ENCODE results near the gene GFOD1. TPM values are rescaled to one million over a fixed set of nuclear protein-coding genes. Genes with fewer than 3 reads are reported as not detected.
"Not testable (repeated sequence)": the region's sequence is repeated elsewhere in the genome, so short reads cannot be mapped to it uniquely, and the experiment has no call there.

The GFOD1 gene
- total RNA-seq, 1 donor from 2014 or later: 10.2 TPM

DNA sequence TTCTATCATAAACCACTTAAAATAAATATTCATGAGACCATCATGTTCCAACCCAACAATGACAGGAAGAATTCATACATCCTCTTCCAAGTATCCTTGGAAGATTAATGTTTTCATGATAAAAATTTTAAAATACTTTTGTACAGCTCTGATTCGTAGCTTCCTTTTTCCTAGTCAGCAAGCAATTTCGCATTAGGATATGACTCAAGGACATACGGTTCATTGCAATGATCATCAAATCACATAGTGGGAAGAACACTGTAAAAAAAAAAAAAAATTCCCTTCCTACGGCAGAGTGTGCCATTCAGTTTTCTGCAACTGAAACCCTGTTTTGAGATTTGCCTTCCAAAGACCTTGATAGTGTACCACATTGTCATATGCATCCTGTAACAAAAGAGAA, 35.3 kb upstream of the GFOD1 start:
- intact Hi-C loops (cut with micrococcal nuclease): no loop called here
- Mint-ChIP-seq H3K27ac (no peak overlapping the region), H3K27me3 (no peaks in the 10 kb centered on the region), H3K4me1 (peaks cover 4% of the 10 kb centered on the region), H3K9me3 (no peaks in the 10 kb centered on the region), H3K4me3 (no peak overlapping the region), H3K36me3 (ENCODE audit: low read depth) (no peaks in the 10 kb centered on the region)
- no peak for DNase-seq

DNA sequence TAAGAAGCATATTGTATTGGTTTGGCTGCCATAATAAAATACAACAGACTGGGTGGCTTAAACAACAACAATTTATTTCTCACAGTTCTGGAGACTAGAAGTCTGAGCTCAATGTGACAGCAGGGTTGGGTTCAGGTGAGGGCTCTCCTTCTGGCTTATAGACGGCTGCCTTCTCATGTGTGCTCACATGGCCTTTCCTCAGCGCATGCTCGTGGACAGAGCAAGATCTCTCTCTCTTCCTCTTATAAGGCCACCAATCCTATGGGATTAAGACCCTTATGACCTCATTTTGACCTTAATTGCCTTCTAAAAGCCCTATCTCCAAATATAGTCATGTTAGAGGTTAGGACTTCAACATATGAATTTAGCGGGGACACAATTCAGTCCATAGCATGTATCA, 32.4 kb upstream of the GFOD1 start:
- no peak for DNase-seq
- Mint-ChIP-seq H3K27me3 (peaks cover 6% of the 10 kb centered on the region), H3K4me3 (no peak overlapping the region), H3K4me1 (no peaks in the 10 kb centered on the region), H3K9me3 (no peaks in the 10 kb centered on the region), H3K27ac (no peak overlapping the region), H3K36me3 (ENCODE audit: low read depth) (no peaks in the 10 kb centered on the region)
- intact Hi-C loops (cut with micrococcal nuclease): no loop called here

GRCh38 chr6:13517116-13517515, 29.7 kb upstream of the GFOD1 start:
- Mint-ChIP-seq H3K27me3 (peaks cover 8% of the 10 kb centered on the region), H3K4me3 (no peak overlapping the region), H3K36me3 (ENCODE audit: low read depth) (no peaks in the 10 kb centered on the region), H3K4me1 (no peaks in the 10 kb centered on the region), H3K9me3 (no peaks in the 10 kb centered on the region), H3K27ac (no peak overlapping the region)
- intact Hi-C loops (cut with micrococcal nuclease): no loop called here
- no peak for DNase-seq

- intact Hi-C loops (cut with micrococcal nuclease): no loop called here
- Mint-ChIP-seq H3K27ac (no peak overlapping the region), H3K9me3 (no peaks in the 10 kb centered on the region)
Observed at GRCh38 chr6:13515912-13516311, 28.5 kb upstream of the GFOD1 start.

GRCh38 chr6:13513626-13514502, 26.5 kb upstream of the GFOD1 start:
- H3K4me3 Mint-ChIP-seq: no peak overlapping the region
- H3K27ac Mint-ChIP-seq: no peak overlapping the region
- no peaks in the 10 kb centered on the region for H3K9me3 Mint-ChIP-seq
- H3K4me1 Mint-ChIP-seq: no peaks in the 10 kb centered on the region
- H3K36me3 Mint-ChIP-seq (ENCODE audit: low read depth): no peaks in the 10 kb centered on the region
- H3K27me3 Mint-ChIP-seq: peaks cover 14% of the 10 kb centered on the region
- intact Hi-C loops (cut with micrococcal nuclease): no loop called here
- no peak for DNase-seq

More at GRCh38 chr6:13515912-13516311, 28.5 kb upstream of the GFOD1 start:
- H3K4me1 Mint-ChIP-seq: no peaks in the 10 kb centered on the region
- no peaks in the 10 kb centered on the region for H3K36me3 Mint-ChIP-seq (ENCODE audit: low read depth)
- DNase-seq: no peak
- no peak overlapping the region for H3K4me3 Mint-ChIP-seq
- H3K27me3 Mint-ChIP-seq: peaks cover 8% of the 10 kb centered on the region

- no peak overlapping the region for H3K27ac Mint-ChIP-seq
- H3K9me3 Mint-ChIP-seq: no peaks in the 10 kb centered on the region
- H3K27me3 Mint-ChIP-seq: peaks cover 18% of the 10 kb centered on the region
- intact Hi-C loops (cut with micrococcal nuclease): no loop called here
- H3K36me3 Mint-ChIP-seq (ENCODE audit: low read depth): no peaks in the 10 kb centered on the region
- no peak for DNase-seq
- no peak overlapping the region for H3K4me3 Mint-ChIP-seq
- H3K4me1 Mint-ChIP-seq: no peaks in the 10 kb centered on the region
Observed at GRCh38 chr6:13512900-13513299, 25.5 kb upstream of the GFOD1 start.

- DNase-seq: no peak
- Mint-ChIP-seq H3K27me3 (peaks cover 19% of the 10 kb centered on the region), H3K9me3 (no peaks in the 10 kb centered on the region), H3K4me1 (no peaks in the 10 kb centered on the region), H3K36me3 (ENCODE audit: low read depth) (no peaks in the 10 kb centered on the region), H3K27ac (no peak overlapping the region), H3K4me3 (no peak overlapping the region)
- intact Hi-C loops (cut with micrococcal nuclease): no loop called here
Observed at GRCh38 chr6:13511913-13512717, 24.7 kb upstream of the GFOD1 start.

DNA sequence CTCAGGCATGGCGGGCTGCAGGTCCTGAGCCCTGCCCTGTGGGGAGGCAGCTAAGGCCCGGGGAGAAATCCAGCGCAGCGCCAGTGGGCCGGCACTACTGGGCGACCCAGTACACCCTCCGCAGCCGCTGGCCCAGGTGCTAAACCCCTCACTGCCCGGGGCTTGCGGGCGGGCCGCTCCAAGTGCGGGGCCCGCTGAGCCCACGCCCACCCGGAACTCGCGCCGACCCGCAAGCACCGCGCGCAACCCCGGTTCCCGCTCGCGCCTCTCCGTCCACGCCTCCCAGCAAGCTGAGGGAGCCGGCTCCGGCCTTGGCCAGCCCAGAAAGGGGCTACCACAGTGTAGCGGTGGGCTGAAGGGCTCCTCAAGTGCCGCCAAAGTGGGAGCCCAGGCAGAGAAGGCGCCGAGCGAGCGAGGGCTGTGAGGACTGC, 23.8 kb upstream of the GFOD1 start:
- H3K27me3 Mint-ChIP-seq: peaks cover 19% of the 10 kb centered on the region
- H3K36me3 Mint-ChIP-seq (ENCODE audit: low read depth); H3K4me1 Mint-ChIP-seq: not testable (repeated sequence)

GRCh38 chr6:13510433-13510832, 23.0 kb upstream of the GFOD1 start:
- H3K4me3 Mint-ChIP-seq; H3K27ac Mint-ChIP-seq; H3K36me3 Mint-ChIP-seq (ENCODE audit: low read depth); H3K4me1 Mint-ChIP-seq; DNase-seq; intact Hi-C loops (cut with micrococcal nuclease); H3K9me3 Mint-ChIP-seq: not testable (repeated sequence)
- H3K27me3 Mint-ChIP-seq: peaks cover 18% of the 10 kb centered on the region

More for the DNA sequence above, 23.8 kb upstream of the GFOD1 start:
- H3K4me3 Mint-ChIP-seq; DNase-seq; H3K9me3 Mint-ChIP-seq; H3K27ac Mint-ChIP-seq; intact Hi-C loops (cut with micrococcal nuclease): not testable (repeated sequence)

- no peak overlapping the region for H3K4me3 Mint-ChIP-seq
- intact Hi-C loops (cut with micrococcal nuclease): no loop called here
- DNase-seq: no peak
- peaks cover 18% of the 10 kb centered on the region for H3K27me3 Mint-ChIP-seq
- H3K27ac Mint-ChIP-seq: no peak overlapping the region
- H3K36me3 Mint-ChIP-seq (ENCODE audit: low read depth): no peaks in the 10 kb centered on the region
- H3K9me3 Mint-ChIP-seq: no peaks in the 10 kb centered on the region
- H3K4me1 Mint-ChIP-seq: no peaks in the 10 kb centered on the region
Observed at GRCh38 chr6:13508711-13509705, 21.6 kb upstream of the GFOD1 start.

GRCh38 chr6:13507306-13507860, 20.0 kb upstream of the GFOD1 start:
- intact Hi-C loops (cut with micrococcal nuclease): no loop called here
- Mint-ChIP-seq H3K36me3 (ENCODE audit: low read depth) (no peaks in the 10 kb centered on the region), H3K27me3 (peaks cover 18% of the 10 kb centered on the region), H3K9me3 (no peaks in the 10 kb centered on the region), H3K4me1 (no peaks in the 10 kb centered on the region), H3K4me3 (no peak overlapping the region), H3K27ac (no peak overlapping the region)
- DNase-seq: no peak

DNA sequence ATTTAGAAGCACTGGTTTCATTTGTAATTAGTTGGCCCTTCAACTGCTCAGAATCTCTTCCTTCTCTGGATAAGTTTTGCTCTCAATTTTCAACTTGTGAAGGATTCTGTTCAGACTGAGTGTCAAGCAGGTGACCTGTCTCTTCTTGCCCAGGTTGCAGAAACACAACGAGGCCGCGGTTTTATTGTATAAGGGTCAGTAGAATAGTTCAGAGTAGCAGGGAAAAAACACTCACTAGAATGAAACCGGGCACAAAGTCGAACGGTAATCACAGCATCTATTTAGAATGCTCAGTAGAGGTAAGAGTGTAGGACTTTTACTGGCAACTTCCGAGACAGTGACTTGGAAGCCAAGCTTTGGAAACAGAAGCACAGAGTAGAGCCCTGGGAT, 17.9 kb upstream of the GFOD1 start:
- no peaks in the 10 kb centered on the region for H3K9me3 Mint-ChIP-seq
- H3K4me3 Mint-ChIP-seq: no peak overlapping the region
- no peaks in the 10 kb centered on the region for H3K36me3 Mint-ChIP-seq (ENCODE audit: low read depth)
- H3K27me3 Mint-ChIP-seq: peaks cover 18% of the 10 kb centered on the region
- no peak overlapping the region for H3K27ac Mint-ChIP-seq
- peaks cover 2% of the 10 kb centered on the region for H3K4me1 Mint-ChIP-seq
- DNase-seq: no peak
- intact Hi-C loops (cut with micrococcal nuclease): no loop called here

GRCh38 chr6:13504611-13505344, 17.4 kb upstream of the GFOD1 start:
- Mint-ChIP-seq H3K36me3 (ENCODE audit: low read depth) (no peaks in the 10 kb centered on the region), H3K9me3 (no peaks in the 10 kb centered on the region), H3K4me3 (no peak overlapping the region), H3K27me3 (peaks cover 15% of the 10 kb centered on the region), H3K4me1 (peaks cover 7% of the 10 kb centered on the region), H3K27ac (no peak overlapping the region)
- intact Hi-C loops (cut with micrococcal nuclease): no loop called here
- no peak for DNase-seq
